GM12865 (cell line): ENCODE measurements around the gene LAMA2.
A peak's percentile ranks its signal among the peaks of the same experiment; 100 is the strongest.

ENCODE experiments used
- DNase-seq: peaks from one replicate; pipeline ENCODE4 v3.0.0; 2010; ENCODE audit warnings: low read depth
- H3K4me3 ChIP-seq: 2 replicates; pipeline ENCODE4 v1.5.1; 2011; ENCODE audit warnings: mild to moderate bottlenecking, low read depth, low read length, control low read depth
- TF ChIP-seq, protein P1 (sequence below): IDR thresholded peaks from 2 replicates; pipeline ENCODE4 v1.5.1; 2011; ENCODE audit warnings: low read length, control low read depth, low read depth, inconsistent platforms; ENCODE audit not compliant: insufficient read depth; ENCODE audit errors: missing control alignments

Gene LAMA2

DNA sequence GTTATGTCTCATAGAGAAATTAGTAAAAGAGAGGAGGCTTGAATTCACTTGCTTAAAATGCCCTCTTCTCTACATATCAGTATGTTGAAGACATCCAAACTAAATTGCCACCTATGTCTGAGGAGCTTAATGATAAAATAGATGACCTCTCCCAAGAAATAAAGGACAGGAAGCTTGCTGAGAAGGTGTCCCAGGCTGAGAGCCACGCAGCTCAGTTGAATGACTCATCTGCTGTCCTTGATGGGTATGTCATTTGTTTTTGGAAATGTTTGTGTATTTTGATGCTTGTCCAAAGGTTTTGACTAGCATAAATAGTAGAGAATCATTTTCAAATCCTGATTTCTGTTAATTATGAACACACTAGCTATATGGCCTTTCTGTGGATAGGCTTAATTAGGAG is 519.3 kb downstream of the LAMA2 start:
- H3K4me3 ChIP-seq = no peak overlapping the region
- TF ChIP-seq, protein P1, sequence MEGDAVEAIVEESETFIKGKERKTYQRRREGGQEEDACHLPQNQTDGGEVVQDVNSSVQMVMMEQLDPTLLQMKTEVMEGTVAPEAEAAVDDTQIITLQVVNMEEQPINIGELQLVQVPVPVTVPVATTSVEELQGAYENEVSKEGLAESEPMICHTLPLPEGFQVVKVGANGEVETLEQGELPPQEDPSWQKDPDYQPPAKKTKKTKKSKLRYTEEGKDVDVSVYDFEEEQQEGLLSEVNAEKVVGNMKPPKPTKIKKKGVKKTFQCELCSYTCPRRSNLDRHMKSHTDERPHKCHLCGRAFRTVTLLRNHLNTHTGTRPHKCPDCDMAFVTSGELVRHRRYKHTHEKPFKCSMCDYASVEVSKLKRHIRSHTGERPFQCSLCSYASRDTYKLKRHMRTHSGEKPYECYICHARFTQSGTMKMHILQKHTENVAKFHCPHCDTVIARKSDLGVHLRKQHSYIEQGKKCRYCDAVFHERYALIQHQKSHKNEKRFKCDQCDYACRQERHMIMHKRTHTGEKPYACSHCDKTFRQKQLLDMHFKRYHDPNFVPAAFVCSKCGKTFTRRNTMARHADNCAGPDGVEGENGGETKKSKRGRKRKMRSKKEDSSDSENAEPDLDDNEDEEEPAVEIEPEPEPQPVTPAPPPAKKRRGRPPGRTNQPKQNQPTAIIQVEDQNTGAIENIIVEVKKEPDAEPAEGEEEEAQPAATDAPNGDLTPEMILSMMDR = no peak

DNA sequence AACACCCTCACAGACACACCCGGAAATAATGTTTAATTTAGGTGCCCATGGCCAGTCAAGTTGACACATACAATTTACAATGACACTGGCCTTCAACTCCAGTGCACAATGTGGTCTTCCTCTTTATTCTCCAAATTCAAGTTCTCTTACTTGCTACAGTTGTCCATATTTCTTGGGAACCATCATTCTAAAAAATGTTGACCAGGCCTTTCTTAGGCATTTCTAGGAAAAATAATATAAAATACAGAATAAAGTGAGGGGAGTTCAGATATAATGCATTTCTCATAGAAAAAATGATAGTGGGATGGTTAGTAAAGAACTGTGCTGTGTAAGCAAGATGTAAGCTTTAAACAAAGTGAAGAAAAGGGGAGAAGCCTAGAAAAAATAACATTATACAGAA is 528.2 kb downstream of the LAMA2 start:
- no peak overlapping the region for H3K4me3 ChIP-seq
- TF ChIP-seq, protein P1 = no peak
- DNase-seq = no peak

More for the DNA sequence above, 519.3 kb downstream of the LAMA2 start:
- no peak for DNase-seq

DNA sequence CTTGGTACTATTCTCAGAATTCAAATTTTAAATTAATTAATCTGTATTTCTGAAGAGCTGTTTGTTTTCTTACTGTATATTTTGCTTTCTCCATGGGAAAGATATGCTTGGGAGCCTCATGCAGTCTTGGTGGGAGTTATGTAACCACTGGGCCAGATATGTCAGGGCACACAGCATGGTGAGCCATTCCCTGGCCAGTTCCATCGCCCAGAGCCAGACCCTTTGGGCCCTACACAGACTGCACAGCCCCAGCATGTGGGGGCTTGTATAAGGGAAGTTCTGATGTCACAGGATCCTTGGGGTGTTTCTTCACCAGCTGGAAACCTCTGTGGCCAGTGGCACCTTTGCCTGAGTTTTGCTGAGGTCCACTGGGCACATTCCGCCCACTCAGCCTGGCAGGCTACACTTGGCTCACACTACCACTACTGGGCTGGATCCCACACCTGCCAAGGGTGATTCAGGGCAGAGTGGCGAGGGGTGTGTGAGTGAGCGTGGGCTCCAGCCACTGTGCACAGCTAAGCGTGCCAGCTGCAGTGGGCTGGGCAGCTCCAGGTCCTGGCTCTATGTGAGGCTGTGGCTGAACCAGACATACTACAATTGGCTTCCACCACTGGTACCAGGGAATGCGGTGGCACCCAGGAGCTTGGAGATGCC is 533.5 kb downstream of the LAMA2 start:
- TF ChIP-seq, protein P1 = no peak
- H3K4me3 ChIP-seq = no peak overlapping the region
- DNase-seq = no peak

DNA sequence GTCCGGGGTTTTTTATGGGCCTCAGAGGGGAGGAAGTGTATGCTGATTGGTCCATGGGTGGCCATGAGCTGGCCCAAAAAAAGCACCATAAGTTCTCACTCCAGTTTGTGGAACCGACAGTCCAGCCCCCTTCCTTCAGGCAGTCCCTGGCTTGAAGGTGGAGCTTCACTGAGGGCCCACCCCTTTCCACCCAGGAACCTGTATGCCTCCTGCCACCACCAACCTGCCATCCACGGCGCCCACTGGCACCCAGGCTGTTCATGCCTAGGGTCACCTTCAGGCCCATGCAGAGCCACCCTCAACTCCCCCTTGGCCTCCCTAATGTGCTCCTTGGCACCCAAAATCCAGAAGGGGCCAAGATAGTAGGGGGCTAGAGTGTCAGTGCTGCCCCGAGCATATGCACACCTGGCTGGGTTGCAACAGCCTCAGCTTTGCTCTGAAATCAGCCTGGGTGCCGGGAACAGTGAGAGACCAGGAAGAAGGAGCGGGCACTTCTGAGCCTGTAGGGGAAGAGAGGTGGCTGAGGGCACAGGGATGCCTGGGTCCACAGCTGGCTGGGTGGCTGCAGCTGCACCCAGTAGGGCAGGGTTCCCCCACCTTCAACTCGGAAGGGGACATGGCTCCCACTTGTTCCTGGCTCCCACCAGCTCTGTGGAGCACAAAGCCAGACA is 534.6 kb downstream of the LAMA2 start:
- TF ChIP-seq, protein P1 = no peak
- H3K4me3 ChIP-seq = no peak overlapping the region
- DNase-seq = peak; percentile 7

DNA sequence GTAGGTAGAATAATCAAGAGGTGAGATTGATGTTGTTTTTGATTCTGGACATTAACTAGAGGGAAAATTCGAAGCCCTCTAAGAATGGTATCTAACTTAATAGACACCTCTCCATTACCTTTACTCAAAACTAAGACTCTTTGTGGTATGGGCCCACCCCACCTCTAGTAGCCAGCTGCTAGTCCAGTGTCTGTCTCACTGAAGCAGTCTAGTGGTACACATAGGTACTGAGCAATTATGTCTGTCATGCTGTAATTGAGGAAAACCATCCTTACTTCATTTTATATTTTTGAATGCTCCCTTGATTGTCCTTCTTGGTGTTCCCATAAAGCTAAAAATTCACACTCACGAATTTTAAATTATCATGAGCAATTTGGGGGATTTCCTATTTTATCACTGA is 536.4 kb downstream of the LAMA2 start:
- DNase-seq = no peak
- H3K4me3 ChIP-seq = no peak overlapping the region
- TF ChIP-seq, protein P1 = no peak

DNA sequence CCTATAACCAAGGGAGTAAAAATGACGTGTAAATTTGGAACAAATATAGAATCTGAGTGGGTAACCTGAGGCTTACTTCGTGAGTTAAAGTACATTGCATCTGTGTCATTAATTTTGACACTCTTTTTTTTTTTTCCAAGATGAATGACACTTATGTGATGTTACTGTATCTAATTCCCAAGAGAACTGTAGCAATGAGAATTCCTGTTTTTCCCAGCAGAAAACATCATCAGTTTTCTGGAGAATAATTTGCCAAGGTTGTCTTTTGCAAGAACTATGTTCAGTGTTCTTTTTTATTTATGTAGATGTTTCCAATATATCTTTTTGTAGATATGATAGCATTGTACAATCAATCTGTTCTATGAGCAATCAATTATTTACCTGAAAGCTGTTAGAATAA is 543.4 kb downstream of the LAMA2 start:
- no peak for DNase-seq
- no peak overlapping the region for H3K4me3 ChIP-seq
- TF ChIP-seq, protein P1 = no peak

DNA sequence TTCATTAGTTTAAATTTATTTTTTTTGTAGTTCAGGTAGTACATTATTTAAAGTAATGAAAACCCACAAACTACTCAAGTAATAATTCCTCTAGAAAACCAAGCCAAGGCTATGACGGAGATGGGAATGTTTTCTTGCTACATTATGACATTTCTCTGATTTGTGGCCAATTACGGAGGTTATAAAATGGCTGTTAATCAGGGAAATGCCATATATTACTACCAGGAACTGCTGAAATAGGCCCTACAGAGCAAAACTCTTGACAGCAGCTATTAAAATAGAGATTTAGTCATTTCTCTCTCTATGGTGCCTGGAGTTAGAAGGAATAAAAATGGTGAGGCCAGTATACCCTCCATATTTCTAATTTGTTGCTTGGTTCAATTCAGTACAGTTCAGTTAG is 547.0 kb downstream of the LAMA2 start:
- DNase-seq = no peak
- no peak overlapping the region for H3K4me3 ChIP-seq
- TF ChIP-seq, protein P1 = no peak
